Natural killer cell treated with Interleukin-12 subunit alpha and Interleukin-12 subunit beta and Interleukin-15 and Interleukin-18, amount 100 ng/mL, for 72 hours (primary cell): Measurements from ENCODE around the gene P4HA1. TPM values are rescaled to one million over a fixed set of nuclear protein-coding genes. Genes with fewer than 3 reads are reported as not detected.

Experiments
- ATAC-seq, 2 donors: fragments of 150-1000 bp; cut with Tn5 transposase in 1 of 2; sonication (Bioruptor Pico), chemical (Tn5 transposase) in 1 of 2; 2 replicates each; pipeline ENCODE4 v1.10.0; 2021
- DNase-seq: peaks from one replicate; pipeline ENCODE4 v3.0.0; 2022; ENCODE audit warnings: low spot score
- H3K27ac Mint-ChIP-seq, 2 donors: 1 replicate in 1 of 2; 2 replicates in 1 of 2; pipeline ENCODE4 v1.8.0; 2022; ENCODE audit warnings: mixed read lengths in 2 of 2, mild to moderate bottlenecking in 1 of 2, moderate library complexity in 1 of 2
- H3K27me3 Mint-ChIP-seq, 2 donors: 1 replicate in 1 of 2; 2 replicates in 1 of 2; pipeline ENCODE4 v1.8.0; 2022; ENCODE audit warnings: mixed read lengths in 2 of 2
- H3K36me3 Mint-ChIP-seq: one replicate; pipeline ENCODE4 v1.8.0; 2022; ENCODE audit warnings: mixed read lengths
- H3K4me1 Mint-ChIP-seq, 2 donors: 1 replicate in 1 of 2; 2 replicates in 1 of 2; pipeline ENCODE4 v1.8.0; 2022; ENCODE audit warnings: low read depth in 2 of 2, mixed read lengths in 2 of 2, mild to moderate bottlenecking in 1 of 2
- H3K4me3 Mint-ChIP-seq: one replicate; pipeline ENCODE4 v1.8.0; 2022; ENCODE audit warnings: mixed read lengths
- H3K9me3 Mint-ChIP-seq: 2 replicates; pipeline ENCODE4 v1.8.0; 2022; ENCODE audit warnings: mixed read lengths
- total RNA-seq, 2 donors: library from RNA; stranded (reverse); gene quantifications; one replicate each; pipeline ENCODE4 v1.2.3, GENCODE V29; 2022

P4HA1 gene
- total RNA-seq, 2 donors from 2014 or later = 30.8 to 61.1 TPM

DNA sequence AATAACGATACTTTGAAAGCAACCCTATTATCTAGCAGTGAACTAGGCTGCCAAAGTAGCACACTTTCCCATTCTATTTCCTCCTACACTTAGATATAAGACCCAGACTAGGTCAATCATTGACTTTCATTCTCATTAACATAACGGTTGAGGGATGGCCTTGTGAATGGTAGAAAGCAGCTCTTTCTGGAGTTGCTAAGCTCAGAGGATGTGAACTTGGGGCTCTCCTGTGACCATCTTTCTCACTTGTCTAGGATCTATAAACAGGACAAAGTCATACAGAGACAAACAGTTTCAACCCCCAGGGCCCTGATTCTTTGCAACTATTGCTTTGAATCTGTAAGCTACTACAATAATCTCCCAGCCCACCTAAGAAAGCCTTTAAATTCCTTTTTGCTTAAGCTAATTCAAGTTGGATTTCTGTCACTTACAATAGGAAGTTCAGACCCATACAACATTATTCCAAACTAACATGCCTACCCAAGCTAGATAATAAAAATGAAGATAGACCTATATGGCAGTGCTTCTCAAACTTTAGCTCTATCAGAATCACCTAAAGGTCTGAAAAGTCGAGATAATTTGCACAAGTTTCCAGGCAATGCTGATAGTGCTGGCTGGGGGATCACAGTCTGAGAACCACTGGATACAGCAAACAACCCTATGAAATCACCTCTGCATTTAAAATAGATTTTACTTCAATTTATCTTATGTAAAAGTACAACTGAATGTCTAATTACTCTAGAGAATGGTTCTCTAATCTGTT, 16.7 kb downstream of the P4HA1 start:
- H3K36me3 Mint-ChIP-seq = no peaks in the 10 kb centered on the region
- ATAC-seq (peak in 1 of 2 donors; percentile 69), DNase-seq (no peak)
- H3K4me1 Mint-ChIP-seq = peaks cover 13 to 21% of the 10 kb centered on the region in 2 donors
- no peaks in the 10 kb centered on the region for H3K9me3 Mint-ChIP-seq
- H3K27ac Mint-ChIP-seq = no peak overlapping the region
- H3K4me3 Mint-ChIP-seq = no peak overlapping the region
- H3K27me3 Mint-ChIP-seq = no peaks in the 10 kb centered on the region

DNA sequence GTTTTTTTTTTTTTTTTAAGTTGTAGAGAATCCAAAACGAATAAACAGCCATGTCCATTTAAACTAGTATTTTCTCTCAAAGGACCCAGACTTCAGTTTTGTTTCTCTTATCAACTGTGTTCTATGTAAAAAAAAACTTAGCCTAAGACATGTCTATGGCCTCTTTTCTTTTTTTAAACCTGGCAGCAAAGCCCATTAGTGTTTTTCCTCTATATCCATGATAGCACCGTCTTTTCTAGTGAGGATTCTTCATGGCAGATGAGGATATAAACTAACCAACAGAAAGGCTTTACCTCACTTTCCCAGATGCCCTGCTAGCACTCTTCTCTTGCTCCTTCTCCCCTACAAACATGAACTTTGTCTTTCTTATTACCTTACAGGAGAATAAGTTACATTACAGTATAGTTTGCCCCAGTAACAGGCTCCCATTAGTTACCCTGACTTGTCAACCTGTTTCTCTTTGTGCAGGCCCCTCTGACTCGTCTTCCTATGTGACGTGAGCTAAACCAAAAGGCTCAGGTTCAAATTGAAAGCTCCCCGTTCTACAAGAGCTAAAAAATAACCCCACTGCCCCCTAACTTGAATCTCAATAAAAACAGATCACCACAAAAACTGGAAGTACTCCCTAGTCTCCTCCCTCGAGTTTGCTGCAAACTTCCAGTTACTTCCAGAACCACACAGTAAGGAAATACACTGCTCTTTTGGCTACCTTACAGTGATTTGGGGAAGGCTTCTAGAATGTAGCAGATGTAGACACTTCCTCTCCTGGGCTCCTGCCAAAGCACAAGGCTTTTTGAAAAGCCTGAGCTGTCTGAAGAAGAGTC, 20.1 kb downstream of the P4HA1 start:
- H3K27ac Mint-ChIP-seq = peak overlapping the region; percentile 12 to 57
- H3K9me3 Mint-ChIP-seq = no peaks in the 10 kb centered on the region
- H3K27me3 Mint-ChIP-seq = no peaks in the 10 kb centered on the region
- ATAC-seq (no peak), DNase-seq (no peak)
- H3K4me3 Mint-ChIP-seq = peak overlapping the region; percentile 20
- peaks cover 5% of the 10 kb centered on the region for H3K36me3 Mint-ChIP-seq
- H3K4me1 Mint-ChIP-seq = peaks cover 11 to 17% of the 10 kb centered on the region in 2 donors

DNA sequence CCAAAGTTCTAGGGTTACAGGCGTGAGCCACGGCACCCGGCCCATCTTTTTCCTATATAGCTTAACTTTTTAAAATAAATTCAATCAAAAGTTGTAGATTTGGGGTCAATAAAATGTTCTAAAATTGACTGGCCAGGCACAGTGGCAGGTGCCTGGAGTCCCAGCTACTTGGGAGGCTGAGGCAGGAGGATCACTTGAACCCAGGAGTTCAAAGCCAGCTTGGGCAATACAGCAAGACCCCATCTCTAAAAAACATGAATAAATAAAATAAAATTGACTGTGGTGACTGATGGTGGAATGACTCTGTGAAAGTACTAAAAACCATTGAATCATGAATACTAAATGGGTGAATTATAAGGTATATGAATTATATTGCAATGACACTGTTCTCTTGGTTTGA, 20.8 kb downstream of the P4HA1 start:
- peaks cover 5% of the 10 kb centered on the region for H3K36me3 Mint-ChIP-seq
- DNase-seq (no peak), ATAC-seq (no peak)
- H3K4me3 Mint-ChIP-seq = no peak overlapping the region
- no peaks in the 10 kb centered on the region for H3K9me3 Mint-ChIP-seq
- H3K27me3 Mint-ChIP-seq = no peaks in the 10 kb centered on the region
- H3K27ac Mint-ChIP-seq = no peak overlapping the region
- peaks cover 11 to 17% of the 10 kb centered on the region in 2 donors for H3K4me1 Mint-ChIP-seq

DNA sequence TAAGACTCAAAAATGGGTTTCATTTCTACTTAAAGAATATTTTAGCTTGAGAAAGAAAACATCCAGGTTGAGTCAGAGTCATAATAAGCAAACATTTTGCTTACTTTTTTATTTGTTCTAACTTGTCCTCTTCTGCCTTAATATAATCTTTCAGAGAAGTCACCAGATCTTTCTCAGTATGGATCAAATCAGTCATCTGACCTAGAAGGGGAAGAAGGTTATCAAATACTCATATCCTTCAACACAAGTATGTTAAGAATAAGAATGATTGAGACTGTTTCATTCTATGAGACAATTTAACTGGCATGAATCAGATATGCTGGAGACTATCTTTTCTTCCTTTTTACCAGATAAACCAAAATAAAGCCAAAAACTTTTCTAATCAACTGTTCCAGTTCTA, 23.0 kb downstream of the P4HA1 start:
- DNase-seq (no peak), ATAC-seq (no peak)
- peaks cover 5% of the 10 kb centered on the region for H3K36me3 Mint-ChIP-seq
- H3K27me3 Mint-ChIP-seq = no peaks in the 10 kb centered on the region
- peaks cover 5 to 9% of the 10 kb centered on the region in 2 donors for H3K4me1 Mint-ChIP-seq
- no peaks in the 10 kb centered on the region for H3K9me3 Mint-ChIP-seq
- no peak overlapping the region for H3K4me3 Mint-ChIP-seq
- peak overlapping the region in 1 of 2 donors; percentile 51 for H3K27ac Mint-ChIP-seq

DNA sequence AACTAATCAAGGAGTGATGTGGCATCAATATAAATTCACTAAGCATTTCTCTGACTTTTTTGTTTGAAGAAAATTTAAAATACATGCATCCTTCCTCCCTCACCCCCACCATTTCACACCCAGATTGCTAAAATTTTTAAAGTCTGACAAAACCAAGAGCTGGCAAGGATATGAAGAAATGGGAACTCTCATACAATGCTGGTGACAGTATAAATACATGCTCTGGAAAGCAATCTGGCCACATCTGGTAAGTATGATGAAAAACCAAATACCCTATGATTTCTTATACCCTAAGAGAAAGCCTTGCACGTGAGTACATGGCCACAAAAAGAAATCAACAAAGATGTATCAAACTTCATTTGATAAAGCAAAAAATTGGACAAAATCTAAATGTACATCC, 31.2 kb downstream of the P4HA1 start:
- H3K9me3 Mint-ChIP-seq = no peaks in the 10 kb centered on the region
- no peak for DNase-seq
- ATAC-seq = no peak
- no peaks in the 10 kb centered on the region for H3K27me3 Mint-ChIP-seq
- peaks cover 13% of the 10 kb centered on the region for H3K36me3 Mint-ChIP-seq
- H3K4me1 Mint-ChIP-seq = peaks cover 5 to 7% of the 10 kb centered on the region in 2 donors
- H3K4me3 Mint-ChIP-seq = no peak overlapping the region
- H3K27ac Mint-ChIP-seq = no peak overlapping the region

DNA sequence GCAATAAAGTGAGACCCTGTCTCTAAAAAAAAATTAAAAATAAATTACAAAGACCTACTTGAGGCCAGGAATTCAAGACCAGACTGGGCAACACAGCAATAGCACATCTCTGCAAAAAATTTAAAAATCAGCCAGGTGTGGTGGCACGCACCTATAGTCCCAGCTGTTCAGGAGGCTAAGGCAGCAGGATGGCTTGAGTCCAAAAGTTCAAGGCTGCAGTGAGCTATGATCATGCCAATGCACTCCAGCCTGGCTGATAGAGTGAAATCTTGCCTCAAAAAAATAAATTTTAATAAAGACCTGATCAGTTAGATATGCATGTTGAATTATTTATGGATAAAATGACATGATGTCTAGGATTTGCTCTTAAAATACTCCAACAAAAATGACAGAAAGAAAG, 34.9 kb downstream of the P4HA1 start:
- ATAC-seq (no peak), DNase-seq (no peak)
- Mint-ChIP-seq H3K27ac (peak overlapping the region in 1 of 2 donors; percentile 14), H3K4me3 (no peak overlapping the region), H3K36me3 (peaks cover 6% of the 10 kb centered on the region), H3K27me3 (no peaks in the 10 kb centered on the region), H3K9me3 (no peaks in the 10 kb centered on the region), H3K4me1 (peaks cover 8 to 15% of the 10 kb centered on the region in 2 donors)

DNA sequence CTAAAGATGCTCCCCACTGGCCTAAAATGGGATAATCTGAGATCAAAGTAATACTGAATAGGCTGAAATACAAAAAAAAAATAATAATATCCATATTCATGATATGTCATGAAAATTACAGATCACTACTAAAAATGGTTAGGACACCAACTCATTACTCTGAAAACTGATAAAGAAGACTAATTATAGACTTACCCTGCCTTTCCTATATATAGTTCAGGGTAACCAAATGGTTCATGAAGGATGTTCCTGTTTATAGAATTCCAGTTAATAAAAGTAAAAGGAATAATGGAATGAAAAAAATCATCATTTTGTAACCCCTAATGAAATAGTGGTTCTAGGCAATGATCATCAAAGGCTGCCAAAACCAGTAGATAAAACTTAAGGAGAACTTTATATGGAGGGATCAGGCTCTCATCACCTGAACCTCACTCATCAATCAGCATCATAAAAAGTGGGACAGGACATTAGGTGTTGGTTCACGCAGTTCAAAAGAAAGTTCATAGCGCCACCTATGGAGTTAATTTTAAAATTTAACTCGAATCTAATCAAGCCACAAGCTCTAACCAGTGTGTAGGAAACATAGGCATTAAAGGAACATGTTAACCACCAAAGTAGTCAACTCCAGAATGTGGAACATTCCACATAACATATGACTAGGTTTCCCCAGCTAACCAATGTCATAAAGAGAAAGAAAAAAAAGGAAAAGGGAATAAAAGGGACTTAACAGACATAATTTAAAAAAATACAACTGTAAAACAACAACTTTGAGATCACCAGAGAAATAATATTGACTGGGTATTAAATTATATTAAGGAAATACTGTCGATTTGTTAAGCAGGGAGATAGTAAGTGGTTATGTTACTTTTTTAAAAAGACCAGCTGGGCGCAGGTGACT, 35.7 kb downstream of the P4HA1 start:
- Mint-ChIP-seq H3K27ac (peak overlapping the region; percentile 14 to 37), H3K27me3 (no peaks in the 10 kb centered on the region), H3K4me1 (peaks cover 8 to 15% of the 10 kb centered on the region in 2 donors), H3K9me3 (no peaks in the 10 kb centered on the region), H3K36me3 (peaks cover 6% of the 10 kb centered on the region), H3K4me3 (peak overlapping the region; percentile 21)
- ATAC-seq (peak in 1 of 2 donors; percentile 66), DNase-seq (no peak)

DNA sequence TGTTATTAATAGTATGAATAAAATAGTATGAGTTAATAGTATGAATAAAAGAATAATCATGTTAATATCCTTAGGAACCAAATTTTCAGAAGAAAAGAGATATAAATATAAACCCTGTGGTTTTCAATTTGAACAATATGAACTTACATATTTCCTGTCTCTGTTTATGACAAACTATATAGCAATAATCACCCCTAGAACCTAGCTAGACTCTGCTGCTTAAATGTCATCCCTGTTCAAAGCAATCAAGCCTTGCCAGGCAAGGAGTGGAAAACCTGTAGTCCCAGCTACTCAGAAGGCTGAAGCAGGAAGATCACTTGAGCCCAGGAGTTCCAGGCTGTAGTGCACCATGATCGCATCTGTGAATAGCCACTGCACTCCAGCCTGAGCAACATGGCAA, 36.5 kb downstream of the P4HA1 start:
- H3K36me3 Mint-ChIP-seq = peaks cover 6% of the 10 kb centered on the region
- peak overlapping the region; percentile 34 for H3K4me3 Mint-ChIP-seq
- DNase-seq = no peak
- no peaks in the 10 kb centered on the region for H3K27me3 Mint-ChIP-seq
- H3K9me3 Mint-ChIP-seq = no peaks in the 10 kb centered on the region
- ATAC-seq = no peak
- H3K27ac Mint-ChIP-seq = peak overlapping the region; percentile 14 to 37
- H3K4me1 Mint-ChIP-seq = peaks cover 8 to 15% of the 10 kb centered on the region in 2 donors

DNA sequence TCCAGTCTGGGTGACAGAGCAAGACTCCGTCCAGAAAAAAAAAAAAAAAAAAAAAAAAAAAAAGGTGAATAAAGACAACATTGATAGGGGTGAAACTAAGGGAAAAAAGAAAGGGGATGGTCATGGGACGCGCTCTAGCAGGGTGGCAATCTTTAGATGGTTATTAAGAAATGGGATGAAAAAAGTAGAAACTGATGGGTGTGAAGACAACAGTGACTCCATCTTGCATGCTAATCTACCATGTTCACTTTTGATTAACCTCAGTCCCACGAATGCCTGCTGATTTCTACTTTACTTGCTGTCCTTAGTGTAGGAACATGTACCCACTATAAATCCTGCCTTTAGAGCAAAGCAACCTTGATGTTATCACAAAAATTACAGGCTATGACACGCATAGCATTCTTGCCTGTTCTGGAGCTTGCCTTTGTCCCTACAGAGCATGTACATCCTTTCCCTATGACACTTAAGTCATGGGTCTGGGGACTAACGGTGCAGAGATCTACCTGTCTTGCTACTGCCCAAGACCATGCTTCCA, 38.5 kb downstream of the P4HA1 start:
- H3K36me3 Mint-ChIP-seq = peaks cover 6% of the 10 kb centered on the region
- H3K4me1 Mint-ChIP-seq = peaks cover 11 to 15% of the 10 kb centered on the region in 2 donors
- no peaks in the 10 kb centered on the region for H3K9me3 Mint-ChIP-seq
- no peak for DNase-seq
- H3K27me3 Mint-ChIP-seq = no peaks in the 10 kb centered on the region
- no peak for ATAC-seq
- no peak overlapping the region for H3K4me3 Mint-ChIP-seq
- no peak overlapping the region for H3K27ac Mint-ChIP-seq

DNA sequence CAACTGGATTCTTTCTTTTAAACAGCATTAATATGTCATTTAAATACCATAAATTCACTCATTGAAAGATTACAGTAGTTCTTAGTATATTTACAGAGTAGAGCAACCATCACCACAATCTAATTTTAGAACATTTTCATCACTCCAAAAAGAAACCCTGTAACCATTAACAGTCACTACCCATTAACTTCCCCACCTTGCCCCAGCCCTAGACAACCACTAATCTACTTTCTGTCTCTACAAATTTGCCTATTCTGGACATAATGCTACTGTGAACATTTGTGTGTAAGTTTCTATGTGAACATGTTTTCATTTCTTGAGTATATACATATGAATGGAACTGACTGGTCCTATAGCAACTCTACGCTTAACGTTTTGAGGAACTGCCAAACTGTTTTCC, 42.4 kb downstream of the P4HA1 start:
- H3K36me3 Mint-ChIP-seq = peaks cover 6% of the 10 kb centered on the region
- DNase-seq (no peak), ATAC-seq (no peak)
- H3K4me1 Mint-ChIP-seq = peaks cover 0 to 3% of the 10 kb centered on the region in 2 donors
- H3K27me3 Mint-ChIP-seq = no peaks in the 10 kb centered on the region
- H3K9me3 Mint-ChIP-seq = no peaks in the 10 kb centered on the region
- H3K4me3 Mint-ChIP-seq = no peak overlapping the region
- no peak overlapping the region for H3K27ac Mint-ChIP-seq

DNA sequence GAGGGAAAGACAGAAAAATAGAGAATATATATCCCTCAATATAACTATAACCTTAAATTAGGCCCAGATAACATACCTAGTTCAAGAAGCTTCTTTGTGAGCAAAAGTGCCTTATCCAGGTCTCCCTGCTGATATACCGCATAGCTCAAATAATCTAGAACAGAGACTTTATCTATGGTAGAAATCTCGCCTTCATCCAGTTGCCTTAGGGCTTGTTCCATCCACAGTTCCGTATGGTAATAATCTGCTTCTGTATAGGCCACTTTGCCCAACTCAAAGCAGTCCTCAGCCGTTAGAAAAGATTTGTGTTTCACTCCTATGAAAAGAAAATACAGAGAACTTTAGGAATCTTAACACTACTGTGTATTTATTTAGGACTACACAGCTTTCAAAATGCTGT, 43.4 kb downstream of the P4HA1 start:
- H3K9me3 Mint-ChIP-seq = no peaks in the 10 kb centered on the region
- H3K27me3 Mint-ChIP-seq = no peaks in the 10 kb centered on the region
- peaks cover 0 to 3% of the 10 kb centered on the region in 2 donors for H3K4me1 Mint-ChIP-seq
- H3K27ac Mint-ChIP-seq = no peak overlapping the region
- DNase-seq (no peak), ATAC-seq (no peak)
- peaks cover 6% of the 10 kb centered on the region for H3K36me3 Mint-ChIP-seq
- no peak overlapping the region for H3K4me3 Mint-ChIP-seq

DNA sequence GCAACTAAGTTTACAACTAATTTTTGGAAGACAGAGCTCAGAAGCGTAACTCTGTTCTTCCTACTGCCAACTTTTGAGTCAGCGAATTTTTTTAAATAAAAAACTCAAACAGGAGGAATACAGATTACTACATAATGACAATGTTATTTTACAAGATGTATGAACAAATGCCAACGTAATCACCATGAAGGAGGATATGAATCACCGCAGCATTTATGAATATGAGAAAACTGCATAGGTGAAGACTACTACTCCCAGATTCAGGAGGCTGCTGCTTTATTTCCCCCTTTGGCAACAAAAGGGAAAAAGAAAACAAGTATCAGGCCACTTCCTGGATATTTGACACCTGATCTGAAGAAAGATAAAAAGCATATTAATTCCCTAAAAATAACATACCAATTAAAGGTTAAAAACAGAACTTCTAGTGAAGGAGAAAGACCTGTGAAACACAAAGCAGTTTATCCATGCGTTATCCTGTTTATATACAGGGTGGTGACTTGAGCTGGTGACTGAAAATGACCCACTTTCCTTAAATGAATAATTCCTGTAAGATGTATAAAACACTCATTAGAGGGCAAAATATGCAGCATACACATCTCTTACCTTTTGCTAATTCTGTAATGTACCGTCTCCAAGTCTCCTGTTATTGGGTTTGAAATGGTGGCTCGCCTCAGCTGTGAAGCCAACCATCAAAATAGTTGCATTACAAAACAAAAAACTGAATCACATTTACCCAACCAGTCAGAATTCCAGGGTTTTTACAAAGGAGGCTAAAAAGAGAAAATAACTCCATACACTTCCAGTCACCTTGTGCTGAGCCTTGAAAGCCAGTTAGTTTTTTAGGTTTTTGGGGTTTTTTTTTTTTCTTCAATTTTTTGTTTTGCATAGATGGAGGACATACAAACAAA, 52.0 kb downstream of the P4HA1 start:
- Mint-ChIP-seq H3K27me3 (no peaks in the 10 kb centered on the region), H3K4me3 (no peak overlapping the region), H3K4me1 (no peaks in the 10 kb centered on the region), H3K9me3 (no peaks in the 10 kb centered on the region), H3K36me3 (peaks cover 11% of the 10 kb centered on the region), H3K27ac (no peak overlapping the region)
- DNase-seq (no peak), ATAC-seq (no peak)
